ENCODE data around the gene ALKBH6. TPM values are rescaled to one million over a fixed set of nuclear protein-coding genes. Genes with fewer than 3 reads are reported as not detected.

The ALKBH6 gene
- total and polyA plus RNA-seq, 9 of the 15 experiments (the other 6 are each of a cell fraction or from before 2014, with no cell fraction given) = 0.67 to 62.0 (median 34.5) TPM

- no peak for TF ChIP-seq E4F1 (CRISPR knock-in tag; IDR thresholded peaks at IDR 0.05; ENCODE audit: borderline replicate concordance)
- TF ChIP-seq DLX4 (CRISPR knock-in tag; IDR thresholded peaks at IDR 0.05) = no peak
- TF ChIP-seq ARID4B (CRISPR knock-in tag; IDR thresholded peaks at IDR 0.05) = peak; percentile 35; the same call in 1 of the 2 replicates
- TF ChIP-seq KDM2B (CRISPR knock-in tag; IDR thresholded peaks at IDR 0.05) = no peak
- TF ChIP-seq RBM34 (IDR thresholded peaks at IDR 0.05; ENCODE audit: borderline replicate concordance, insufficient read depth, low read length) = no peak
- no peak for TF ChIP-seq ZBTB1 (CRISPR knock-in tag; IDR thresholded peaks at IDR 0.05; ENCODE audit: borderline replicate concordance, low read depth)
- no peak for TF ChIP-seq ZNF165 (CRISPR knock-in tag; IDR thresholded peaks at IDR 0.05; ENCODE audit: borderline replicate concordance)
- TF ChIP-seq ZNF277 (CRISPR knock-in tag; IDR thresholded peaks at IDR 0.05; ENCODE audit: borderline replicate concordance) = no peak
- TF ChIP-seq MYBL2 (IDR thresholded peaks at IDR 0.05; ENCODE audit: low read depth) = no peak
- no peak for TF ChIP-seq MYBL2 (CRISPR knock-in tag; IDR thresholded peaks at IDR 0.05; ENCODE audit: borderline replicate concordance)
- no peak for TF ChIP-seq KLF6 (CRISPR knock-in tag; IDR thresholded peaks at IDR 0.05; ENCODE audit: borderline replicate concordance)
- TF ChIP-seq CEBPB (tag; IDR thresholded peaks at IDR 0.05) = no peak
- no peak for TF ChIP-seq RAD51 (IDR thresholded peaks at IDR 0.05; ENCODE audit: borderline replicate concordance, low read depth)
- TF ChIP-seq POU5F1 (IDR thresholded peaks at IDR 0.05; ENCODE audit: borderline replicate concordance, low read depth, low read length, partially characterized antibody) = no peak
- TF ChIP-seq CBFB (CRISPR knock-in tag; IDR thresholded peaks at IDR 0.05) = no peak
- no peak for TF ChIP-seq ARID2 (IDR thresholded peaks at IDR 0.05)
- TF ChIP-seq NCOA1 (IDR thresholded peaks at IDR 0.05; ENCODE audit: low read depth) = peak; percentile 22; the same call in 1 of the 2 replicates
- TF ChIP-seq ZNF589 (CRISPR knock-in tag; IDR thresholded peaks at IDR 0.05; ENCODE audit: low read depth) = no peak
- peak; percentile 94 for TF ChIP-seq MIER1 (IDR thresholded peaks at IDR 0.05; ENCODE audit: low read depth)
Observed at GRCh38 chr19:35975608-35976214, 38.3 kb downstream of the ALKBH6 start (continued).

Measured in K562 (cell line).